ENCODE data around the gene TRPV2.

- TF ChIP-seq POLR2A (IDR thresholded peaks at IDR 0.05), result no peak
- TF ChIP-seq CTCF (IDR thresholded peaks at IDR 0.05 in 4 of 5, conservative IDR thresholded peaks at IDR 0.05 in 1 of 5), result no peak
Observed at GRCh38 chr17:16448490-16448889, 33.1 kb downstream of the TRPV2 start.
